GM12878 (cell line): ENCODE results near the gene KEL.

Experiments used
- CEBPB ChIP-seq, 2 experiments: fragments of 150-350 bp in 1 of 2; IDR thresholded peaks; 2 replicates each; pipeline ENCODE4 v1.6.1; 2012 to 2014; ENCODE audit warnings: low read depth in 2 of 2, low read length in 2 of 2, borderline replicate concordance in 1 of 2, inconsistent platforms in 1 of 2
- EZH2 ChIP-seq: IDR thresholded peaks from 2 replicates; pipeline ENCODE4 v1.6.1; 2012; ENCODE audit warnings: low read depth, mild to moderate bottlenecking, control low read depth, inconsistent platforms, low read length, borderline replicate concordance; ENCODE audit not compliant: control insufficient read depth
- POLR2AphosphoS5 ChIP-seq: IDR thresholded peaks from 2 replicates; pipeline ENCODE4 v1.6.1; 2011; ENCODE audit warnings: mild to moderate bottlenecking, low read length, inconsistent platforms
- RELA ChIP-seq: fragments of 450-650 bp; IDR thresholded peaks from 2 replicates; pipeline ENCODE4 v1.8.0; 2014; ENCODE audit warnings: borderline replicate concordance; ENCODE audit not compliant: partially characterized antibody
- SMC3 ChIP-seq: IDR thresholded peaks from 2 replicates; pipeline ENCODE4 v1.6.1; 2011; ENCODE audit warnings: low read length, improper control_type of control experiment, borderline replicate concordance
- ZNF384 ChIP-seq: IDR thresholded peaks from 2 replicates; pipeline ENCODE4 v1.6.1; 2012; ENCODE audit warnings: low read depth, mild to moderate bottlenecking, low read length, improper control_type of control experiment, borderline replicate concordance
- TF ChIP-seq, protein P1 (sequence below), 3 experiments: IDR thresholded peaks in 2 of 3; conservative IDR thresholded peaks in 1 of 3; 2 replicates each; pipeline ENCODE4 v1.5.1; 2011; ENCODE audit warnings: low read depth in 3 of 3, low read length in 3 of 3, mild to moderate bottlenecking in 3 of 3, control low read depth in 2 of 3, moderate library complexity in 2 of 3, inconsistent platforms in 1 of 3, mixed read lengths in 1 of 3; ENCODE audit not compliant: control insufficient read depth in 2 of 3, insufficient read depth in 1 of 3; ENCODE audit errors: extremely low read depth in 1 of 3
- TF ChIP-seq, protein P2 (sequence below): fragments of 450-650 bp; IDR thresholded peaks from 2 replicates; pipeline ENCODE4 v1.6.1; 2017; ENCODE audit warnings: mild to moderate bottlenecking
- TF ChIP-seq, protein P3 (sequence below): IDR thresholded peaks from 2 replicates; pipeline ENCODE4 v1.6.1; 2011; ENCODE audit warnings: mild to moderate bottlenecking, low read depth, low read length, moderate library complexity; ENCODE audit not compliant: insufficient replicate concordance

DNA sequence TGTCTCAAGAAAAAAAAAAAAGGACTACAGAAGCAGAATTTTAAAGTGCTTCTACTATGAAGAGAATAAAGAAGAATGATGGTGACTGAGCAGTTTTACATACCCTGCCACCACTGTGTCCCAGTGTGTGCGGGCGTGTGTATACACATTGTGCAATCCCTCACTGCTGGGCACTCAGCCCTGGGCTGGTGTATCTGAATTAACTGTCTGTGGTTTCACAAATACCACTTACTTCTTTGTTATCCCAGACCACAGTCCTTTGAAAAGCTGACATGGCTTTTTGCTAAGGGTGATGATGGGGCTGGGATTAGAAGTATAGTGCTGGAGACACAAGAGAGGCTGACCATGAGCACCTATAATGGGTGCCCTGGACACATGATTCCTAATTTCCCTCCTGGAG, 55.5 kb downstream of the KEL start:
- TF ChIP-seq RELA (no peak), SMC3 (no peak), EZH2 (no peak), POLR2AphosphoS5 (no peak), CEBPB (IDR thresholded peaks at IDR 0.05; ENCODE audit: borderline replicate concordance in 1 of 2, low read depth in 2 of 2, low read length in 2 of 2) (no peak), ZNF384 (no peak)
- TF ChIP-seq, protein P1, sequence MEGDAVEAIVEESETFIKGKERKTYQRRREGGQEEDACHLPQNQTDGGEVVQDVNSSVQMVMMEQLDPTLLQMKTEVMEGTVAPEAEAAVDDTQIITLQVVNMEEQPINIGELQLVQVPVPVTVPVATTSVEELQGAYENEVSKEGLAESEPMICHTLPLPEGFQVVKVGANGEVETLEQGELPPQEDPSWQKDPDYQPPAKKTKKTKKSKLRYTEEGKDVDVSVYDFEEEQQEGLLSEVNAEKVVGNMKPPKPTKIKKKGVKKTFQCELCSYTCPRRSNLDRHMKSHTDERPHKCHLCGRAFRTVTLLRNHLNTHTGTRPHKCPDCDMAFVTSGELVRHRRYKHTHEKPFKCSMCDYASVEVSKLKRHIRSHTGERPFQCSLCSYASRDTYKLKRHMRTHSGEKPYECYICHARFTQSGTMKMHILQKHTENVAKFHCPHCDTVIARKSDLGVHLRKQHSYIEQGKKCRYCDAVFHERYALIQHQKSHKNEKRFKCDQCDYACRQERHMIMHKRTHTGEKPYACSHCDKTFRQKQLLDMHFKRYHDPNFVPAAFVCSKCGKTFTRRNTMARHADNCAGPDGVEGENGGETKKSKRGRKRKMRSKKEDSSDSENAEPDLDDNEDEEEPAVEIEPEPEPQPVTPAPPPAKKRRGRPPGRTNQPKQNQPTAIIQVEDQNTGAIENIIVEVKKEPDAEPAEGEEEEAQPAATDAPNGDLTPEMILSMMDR (IDR thresholded peaks at IDR 0.05 in 2 of 3, conservative IDR thresholded peaks at IDR 0.05 in 1 of 3; ENCODE audit: control insufficient read depth in 2 of 3, extremely low read depth in 1 of 3, insufficient read depth in 1 of 3, low read depth in 3 of 3, low read length in 3 of 3) = no peak
- TF ChIP-seq, protein P2, sequence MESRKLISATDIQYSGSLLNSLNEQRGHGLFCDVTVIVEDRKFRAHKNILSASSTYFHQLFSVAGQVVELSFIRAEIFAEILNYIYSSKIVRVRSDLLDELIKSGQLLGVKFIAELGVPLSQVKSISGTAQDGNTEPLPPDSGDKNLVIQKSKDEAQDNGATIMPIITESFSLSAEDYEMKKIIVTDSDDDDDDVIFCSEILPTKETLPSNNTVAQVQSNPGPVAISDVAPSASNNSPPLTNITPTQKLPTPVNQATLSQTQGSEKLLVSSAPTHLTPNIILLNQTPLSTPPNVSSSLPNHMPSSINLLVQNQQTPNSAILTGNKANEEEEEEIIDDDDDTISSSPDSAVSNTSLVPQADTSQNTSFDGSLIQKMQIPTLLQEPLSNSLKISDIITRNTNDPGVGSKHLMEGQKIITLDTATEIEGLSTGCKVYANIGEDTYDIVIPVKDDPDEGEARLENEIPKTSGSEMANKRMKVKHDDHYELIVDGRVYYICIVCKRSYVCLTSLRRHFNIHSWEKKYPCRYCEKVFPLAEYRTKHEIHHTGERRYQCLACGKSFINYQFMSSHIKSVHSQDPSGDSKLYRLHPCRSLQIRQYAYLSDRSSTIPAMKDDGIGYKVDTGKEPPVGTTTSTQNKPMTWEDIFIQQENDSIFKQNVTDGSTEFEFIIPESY = no peak
- TF ChIP-seq, protein P3, sequence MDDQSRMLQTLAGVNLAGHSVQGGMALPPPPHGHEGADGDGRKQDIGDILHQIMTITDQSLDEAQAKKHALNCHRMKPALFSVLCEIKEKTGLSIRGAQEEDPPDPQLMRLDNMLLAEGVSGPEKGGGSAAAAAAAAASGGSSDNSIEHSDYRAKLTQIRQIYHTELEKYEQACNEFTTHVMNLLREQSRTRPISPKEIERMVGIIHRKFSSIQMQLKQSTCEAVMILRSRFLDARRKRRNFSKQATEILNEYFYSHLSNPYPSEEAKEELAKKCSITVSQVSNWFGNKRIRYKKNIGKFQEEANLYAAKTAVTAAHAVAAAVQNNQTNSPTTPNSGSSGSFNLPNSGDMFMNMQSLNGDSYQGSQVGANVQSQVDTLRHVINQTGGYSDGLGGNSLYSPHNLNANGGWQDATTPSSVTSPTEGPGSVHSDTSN = no peak
